IPS-NIHi7 (cell line): ENCODE measurements around the gene ZNF205.

ENCODE experiments used
- DNase-seq: peaks from one replicate; pipeline ENCODE4 v3.0.0; 2012; ENCODE audit warnings: mixed read lengths; ENCODE audit errors: extremely low spot score

Gene ZNF205

GRCh38 chr16:3084969-3085670 is 27.3 kb upstream of the ZNF205 start:
- DNase-seq: no peak

DNA sequence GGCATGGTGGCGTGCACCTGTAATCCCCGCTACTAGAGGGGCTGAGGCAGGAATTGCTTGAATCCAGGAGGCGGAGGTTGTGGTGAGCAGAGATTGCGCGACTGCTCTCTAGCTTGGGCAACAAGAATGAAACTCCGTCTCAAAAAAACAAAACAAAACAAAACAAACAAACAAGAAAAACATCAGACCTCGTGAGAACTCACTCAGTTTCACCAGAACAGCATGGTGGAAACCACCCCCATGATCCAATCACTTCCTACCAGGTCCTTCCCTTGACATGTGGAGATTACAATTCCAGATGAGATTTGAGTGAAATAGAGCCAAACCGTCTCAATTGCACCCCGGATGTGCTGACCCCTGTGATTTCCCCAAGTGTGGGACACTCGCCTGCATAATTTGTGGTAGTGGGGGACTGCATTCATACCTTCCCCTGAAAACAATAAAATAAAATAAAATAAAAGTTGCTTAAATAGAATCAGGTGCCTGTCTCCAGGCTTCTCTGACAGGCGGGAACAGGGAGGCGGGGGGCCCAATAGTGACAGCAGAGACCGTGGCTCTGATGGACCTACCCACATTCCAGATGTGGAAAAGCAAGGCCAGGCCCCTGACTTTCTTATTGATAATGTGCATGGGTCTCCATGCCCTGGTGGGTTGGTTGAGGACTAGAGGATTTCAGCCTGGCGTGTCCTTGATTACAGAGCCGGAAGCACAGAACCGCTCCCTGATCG is 26.4 kb upstream of the ZNF205 start:
- DNase-seq: no peak

GRCh38 chr16:3086596-3087242 is 25.7 kb upstream of the ZNF205 start:
- DNase-seq: no peak

GRCh38 chr16:3087243-3088235 is 24.8 kb upstream of the ZNF205 start:
- DNase-seq: peak; percentile 50

GRCh38 chr16:3088450-3088849 is 23.9 kb upstream of the ZNF205 start:
- DNase-seq: no peak

DNA sequence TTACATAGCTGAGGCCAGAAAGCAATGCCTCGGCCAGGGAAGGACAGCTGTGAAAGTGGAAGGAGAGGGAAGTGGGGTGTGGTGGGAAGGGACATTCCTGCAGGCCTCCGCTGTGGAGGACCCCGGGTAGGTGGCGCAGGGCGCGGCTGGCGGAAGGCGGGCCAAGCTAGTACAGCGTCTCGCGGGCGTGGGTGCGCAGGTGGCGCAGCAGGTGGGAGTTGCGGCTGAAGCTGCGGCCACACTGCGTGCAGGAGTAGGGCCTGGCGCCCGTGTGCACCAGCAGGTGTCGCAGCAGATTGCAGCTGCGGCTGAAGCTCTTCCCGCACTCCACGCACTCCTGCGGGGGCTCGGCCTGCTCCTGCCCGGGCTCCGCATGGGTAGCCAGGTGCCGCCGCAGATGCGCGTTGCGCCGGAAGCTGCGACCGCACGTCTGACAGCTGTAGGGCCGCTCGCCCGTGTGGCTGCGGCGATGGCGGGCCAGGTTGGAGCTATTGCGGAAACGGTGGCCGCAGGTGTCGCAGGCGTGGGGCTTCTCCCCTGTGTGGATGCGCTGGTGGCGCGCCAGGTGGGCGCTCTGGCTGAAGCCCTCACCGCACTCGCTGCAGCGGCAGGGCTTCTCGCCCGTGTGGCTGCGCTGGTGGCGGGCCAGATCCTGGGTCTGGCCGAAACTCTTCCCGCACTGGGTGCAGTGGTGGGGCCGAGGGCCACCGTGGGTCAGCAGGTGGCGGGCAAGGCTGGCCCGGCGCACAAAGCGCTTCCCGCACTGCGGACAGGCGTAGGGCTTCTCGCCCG is 23.3 kb upstream of the ZNF205 start:
- no peak for DNase-seq

DNA sequence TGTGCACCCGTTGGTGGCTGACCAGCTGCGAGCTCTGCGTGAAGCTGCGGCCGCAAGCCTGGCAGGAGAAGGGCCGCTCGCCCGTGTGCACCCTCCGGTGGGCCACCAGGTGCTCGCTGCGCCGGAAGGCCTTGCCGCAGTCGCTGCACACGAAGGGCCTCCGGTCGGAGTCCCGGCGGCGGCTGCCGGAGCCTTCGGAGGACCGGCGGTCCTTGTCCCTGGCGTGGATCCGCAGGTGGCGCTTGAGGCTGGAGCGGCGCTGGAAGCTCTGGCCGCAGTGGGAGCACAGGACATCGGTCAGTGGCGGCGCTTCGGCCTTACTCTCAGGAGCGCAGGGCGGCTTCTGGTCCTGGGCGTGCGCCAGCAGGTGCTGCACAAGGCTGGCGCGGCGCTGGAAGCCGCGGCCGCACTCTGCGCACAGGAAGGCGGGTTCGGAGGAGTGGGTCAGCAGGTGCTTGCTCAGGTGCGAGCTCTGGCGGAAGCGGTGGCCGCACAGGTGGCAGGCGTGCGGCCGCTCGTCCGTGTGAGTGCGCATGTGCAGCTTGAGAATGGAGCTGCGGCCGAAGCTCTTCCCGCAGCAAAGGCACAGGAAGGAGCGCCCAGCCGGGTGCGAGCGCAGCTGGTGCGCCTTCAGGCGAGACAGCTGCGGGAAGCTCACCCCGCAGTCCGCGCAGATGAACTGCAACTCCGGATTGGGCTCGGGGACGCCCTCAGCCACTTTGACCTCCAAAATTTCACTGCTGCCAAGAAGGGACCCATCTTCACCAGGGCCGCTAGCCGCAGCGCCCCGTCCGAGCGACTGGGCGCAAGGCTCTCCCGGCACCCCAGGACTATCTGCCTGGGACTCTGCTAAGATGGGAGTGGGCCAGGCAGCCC is 22.4 kb upstream of the ZNF205 start:
- no peak for DNase-seq

GRCh38 chr16:3091551-3091950 is 20.8 kb upstream of the ZNF205 start:
- DNase-seq: no peak

- no peak for DNase-seq
Observed at GRCh38 chr16:3092501-3092941, 19.9 kb upstream of the ZNF205 start.

- peak; percentile 75 for DNase-seq
Observed at GRCh38 chr16:3094289-3095027, 17.9 kb upstream of the ZNF205 start.

- DNase-seq: no peak
Observed at GRCh38 chr16:3095869-3096268, 16.5 kb upstream of the ZNF205 start.

DNA sequence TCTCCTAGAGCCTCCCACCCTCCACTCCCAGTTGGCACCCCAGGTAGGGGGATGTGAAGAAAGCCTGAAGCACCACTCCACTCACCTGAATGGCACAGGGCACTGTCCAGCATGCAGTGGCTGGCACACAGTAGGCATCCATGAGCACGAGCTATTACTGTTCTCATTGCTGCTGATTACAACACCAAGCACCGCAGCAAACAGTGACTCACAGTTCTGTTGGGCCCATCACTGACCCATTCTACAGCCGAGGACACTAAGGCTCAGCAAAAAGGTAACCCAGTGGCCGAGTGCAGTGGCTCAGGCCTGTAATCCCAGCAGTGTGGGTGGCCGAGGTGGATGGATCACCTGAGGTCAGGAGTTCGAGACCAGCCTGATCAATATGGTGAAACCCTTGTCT is 16.0 kb upstream of the ZNF205 start:
- no peak for DNase-seq

GRCh38 chr16:3097266-3097665 is 15.1 kb upstream of the ZNF205 start:
- no peak for DNase-seq

DNA sequence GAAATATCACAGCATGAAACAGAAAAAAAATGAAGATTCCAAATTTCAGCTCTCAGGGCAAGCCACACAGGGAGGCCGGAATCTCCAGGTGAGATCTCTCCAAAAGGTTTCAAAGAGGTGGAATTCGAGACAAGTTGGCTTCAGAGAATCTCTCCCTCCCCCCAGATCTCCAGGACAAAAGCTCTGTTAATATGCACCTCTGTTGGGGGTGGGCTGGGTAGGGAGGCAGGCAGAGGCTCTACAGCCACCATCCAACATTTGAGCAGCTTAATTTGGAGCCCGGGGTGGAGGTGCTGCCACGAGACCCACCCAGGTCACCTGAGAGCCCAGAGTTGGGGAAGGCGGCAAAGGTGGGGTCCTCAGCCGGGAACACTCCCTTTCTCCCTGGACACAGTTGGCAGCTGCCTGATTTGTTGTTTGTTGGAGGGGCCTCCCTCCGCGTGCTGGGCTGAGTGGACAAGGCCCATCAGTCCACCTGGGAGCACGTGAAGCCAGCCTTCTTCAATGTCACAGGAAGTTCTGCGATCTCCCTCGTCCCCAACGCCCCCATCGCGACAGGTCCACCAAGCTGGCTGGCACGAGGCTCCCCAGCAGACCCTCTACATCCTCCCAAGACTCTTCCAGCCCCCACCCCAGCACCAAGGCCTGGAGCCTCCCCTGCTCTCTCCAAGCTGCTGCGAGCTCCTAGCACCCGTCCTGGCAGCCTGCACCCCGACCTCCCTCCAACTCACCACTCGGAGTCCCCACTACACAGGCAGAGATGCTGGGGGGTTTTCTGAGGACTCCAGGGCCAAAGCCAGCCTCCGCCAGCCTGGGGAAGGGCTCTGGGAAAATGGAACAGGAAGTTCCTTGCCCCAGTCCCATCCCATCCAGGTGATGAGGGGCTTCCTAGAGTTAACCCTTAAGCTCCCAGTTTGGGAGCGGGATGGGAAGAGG is 13.7 kb upstream of the ZNF205 start, which contains the start of gene ZSCAN10:
ZSCAN10 (minus strand) TSS at position 836 of the 936 bp plus-strand sequence. CDS start 6,357 bp downstream, outside the sequence.
- peak; percentile 71 for DNase-seq

- DNase-seq: no peak
Observed at GRCh38 chr16:3099395-3099731, 13.0 kb upstream of the ZNF205 start.

DNA sequence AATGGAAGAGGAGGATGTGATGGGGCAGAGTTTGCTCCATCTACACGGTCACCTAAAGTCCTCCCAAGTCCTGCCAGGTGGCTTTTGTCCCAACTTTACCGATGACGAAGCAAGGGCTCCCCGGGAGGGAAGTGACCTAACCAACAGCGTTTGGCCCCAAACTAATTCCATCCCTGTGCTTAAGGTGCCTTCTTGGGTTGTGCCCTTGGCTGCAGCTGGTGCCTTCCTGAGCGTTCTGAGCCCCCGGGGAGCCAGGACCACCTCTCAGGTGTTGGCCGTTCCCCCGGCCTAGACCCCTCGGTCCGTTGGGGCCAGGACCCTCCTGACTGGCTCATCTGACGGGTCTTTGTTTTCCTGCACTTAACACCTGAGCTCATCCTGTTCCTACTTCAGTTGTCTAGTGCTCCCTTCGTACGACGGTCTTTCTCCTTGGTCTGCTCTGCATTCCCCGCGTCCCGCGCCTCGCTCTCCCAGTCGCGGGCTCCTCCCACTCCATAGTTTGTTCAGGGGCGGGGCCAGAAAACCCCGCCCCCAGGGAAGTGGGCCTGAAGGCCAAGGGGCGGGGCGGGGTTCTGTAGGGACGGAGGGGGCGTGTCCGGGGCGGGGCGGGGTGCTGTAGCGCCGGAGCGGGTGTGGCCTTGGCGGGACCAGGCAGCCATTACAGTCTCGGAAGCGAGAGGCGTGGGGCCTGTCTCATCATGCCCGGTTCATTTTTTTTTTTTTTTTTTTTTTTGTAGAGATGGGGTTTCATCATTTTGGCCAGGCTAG is 12.5 kb upstream of the ZNF205 start:
- peak; percentile 93 for DNase-seq
